CD14-positive monocyte (primary cell): ENCODE data around the gene SPON1. TPM values are rescaled to one million over a fixed set of nuclear protein-coding genes. Genes with fewer than 3 reads are reported as not detected.
A peak's percentile ranks its signal among the peaks of the same experiment; 100 is the strongest.

Experiments used
- DNase-seq, 3 donors: peaks; one replicate each; pipeline ENCODE4 v3.0.0-alpha.2; 2011 to 2022
- H2AFZ ChIP-seq: 2 replicates; pipeline ENCODE4 v1.6.0; 2012; ENCODE audit warnings: mild to moderate bottlenecking, low read depth, low read length, inconsistent platforms; ENCODE audit not compliant: insufficient read depth, poor library complexity, severe bottlenecking
- H3K27ac ChIP-seq, 2 donors: 1 replicate in 1 of 2; 2 replicates in 1 of 2; pipeline ENCODE4 v1.5.1; 2012 to 2013; ENCODE audit warnings: low read length in 2 of 2, control low read depth in 1 of 2, inconsistent platforms in 1 of 2, low read depth in 1 of 2, mild to moderate bottlenecking in 1 of 2
- H3K27me3 ChIP-seq, 2 donors: one replicate each; pipeline versions ENCODE4 v1.6.0 to v1.6.1; 2011 to 2013; ENCODE audit warnings: low read length in 2 of 2; ENCODE audit not compliant: control insufficient read depth in 2 of 2, insufficient read depth in 2 of 2
- H3K36me3 ChIP-seq, 2 donors: replicated peaks in 1 of 2; 1 replicate in 1 of 2; 2 replicates in 1 of 2; pipeline versions ENCODE4 v1.5.1 to v1.6.1; 2012 to 2013; ENCODE audit warnings: low read length in 2 of 2, control low read depth in 1 of 2, inconsistent platforms in 1 of 2, mild to moderate bottlenecking in 1 of 2; ENCODE audit not compliant: insufficient read depth in 2 of 2, control insufficient read depth in 1 of 2
- H3K4me1 ChIP-seq, 2 donors: 1 replicate in 1 of 2; 2 replicates in 1 of 2; pipeline versions ENCODE4 v1.5.1 to v1.6.1; 2012 to 2013; ENCODE audit warnings: low read length in 2 of 2, control low read depth in 1 of 2, inconsistent platforms in 1 of 2, mild to moderate bottlenecking in 1 of 2, moderate library complexity in 1 of 2; ENCODE audit not compliant: insufficient read depth in 2 of 2, control insufficient read depth in 1 of 2
- H3K4me2 ChIP-seq: replicated peaks from 2 replicates; pipeline ENCODE3; 2012; ENCODE audit warnings: low read length, moderate library complexity, mild to moderate bottlenecking; ENCODE audit not compliant: poor library complexity, severe bottlenecking; ENCODE audit errors: extremely low read depth
- H3K4me3 ChIP-seq, 3 experiments: fragments of 200-600 bp in 1 of 3; sonication (generic) in 1 of 3; replicated peaks in 1 of 3; 1 replicate in 2 of 3; 2 replicates in 1 of 3; pipeline ENCODE4 v1.5.1; 2011 to 2013; ENCODE audit warnings: low read length in 3 of 3, mild to moderate bottlenecking in 3 of 3, control low read depth in 2 of 3, low read depth in 2 of 3, inconsistent platforms in 1 of 3, moderate library complexity in 1 of 3
- H3K79me2 ChIP-seq: 2 replicates; pipeline ENCODE4 v1.6.0; 2012; ENCODE audit warnings: mild to moderate bottlenecking, control low read depth, inconsistent platforms, low read length, moderate library complexity; ENCODE audit not compliant: insufficient read depth
- H3K9ac ChIP-seq: 2 replicates; pipeline ENCODE4 v1.6.0; 2017; ENCODE audit warnings: low read length, mild to moderate bottlenecking; ENCODE audit not compliant: insufficient read depth, poor library complexity, severe bottlenecking
- H3K9me3 ChIP-seq, 2 donors: replicated peaks in 1 of 2; 1 replicate in 1 of 2; 2 replicates in 1 of 2; pipeline versions ENCODE4 v1.5.1 to v1.6.1; 2012 to 2013; ENCODE audit warnings: low read length in 2 of 2, control low read depth in 1 of 2; ENCODE audit not compliant: control insufficient read depth in 1 of 2, insufficient read depth in 1 of 2
- H4K20me1 ChIP-seq: 2 replicates; pipeline ENCODE4 v1.6.0; 2012; ENCODE audit warnings: mild to moderate bottlenecking, low read length, control low read depth, moderate library complexity; ENCODE audit not compliant: insufficient read depth
- H3K27ac Mint-ChIP-seq, 7 donors: one replicate each; pipeline ENCODE4 v1.8.0; 2020; ENCODE audit warnings: mild to moderate bottlenecking in 7 of 7, mixed read lengths in 7 of 7, moderate library complexity in 6 of 7, inconsistent platforms in 2 of 7
- H3K27me3 Mint-ChIP-seq, 3 donors: one replicate each; pipeline ENCODE4 v1.8.0; 2021 to 2022; ENCODE audit warnings: low read depth in 3 of 3, mild to moderate bottlenecking in 3 of 3, mixed read lengths in 3 of 3, moderate library complexity in 3 of 3, inconsistent platforms in 1 of 3
- H3K36me3 Mint-ChIP-seq, 2 donors: one replicate each; pipeline ENCODE4 v1.8.0; 2020; ENCODE audit warnings: mixed read lengths in 2 of 2, inconsistent platforms in 1 of 2, mild to moderate bottlenecking in 1 of 2
- H3K4me1 Mint-ChIP-seq: one replicate; pipeline ENCODE4 v1.8.0; 2020; ENCODE audit warnings: mild to moderate bottlenecking, mixed read lengths
- H3K4me3 Mint-ChIP-seq, 2 donors: one replicate each; pipeline ENCODE4 v1.8.0; 2020; ENCODE audit warnings: mild to moderate bottlenecking in 2 of 2, mixed read lengths in 2 of 2, moderate library complexity in 1 of 2
- H3K9me3 Mint-ChIP-seq, 7 donors: one replicate each; pipeline ENCODE4 v1.8.0; 2020 to 2022; ENCODE audit warnings: mixed read lengths in 7 of 7, mild to moderate bottlenecking in 6 of 7, moderate library complexity in 6 of 7, inconsistent platforms in 2 of 7
- WGBS: methylation state at CpG from one replicate; pipeline ENCODE4 v1.1.5; 2013; ENCODE audit warnings: missing lambda C conversion rate; ENCODE audit not compliant: insufficient coverage; 5-methylcytosine and 5-hydroxymethylcytosine counted together
- intact Hi-C, 2 donors: fragments of 100-400 bp; cut with micrococcal nuclease; formaldehyde crosslinking; loops; one replicate each; pipeline versions ENCODE4 v1.15.0 to v1.15.1; 2023
- polyA minus RNA-seq: library from RNA; depleted of rRNA, polyadenylated mRNA; stranded (reverse); fragments of >200 nt; gene quantifications from 2 replicates; pipeline ENCODE4 v1.2.3, GENCODE V29; 2012
- polyA plus RNA-seq, 3 donors: library from polyadenylated mRNA; depleted of rRNA in 1 of 3; unstranded in 2 of 3; stranded (reverse) in 1 of 3; fragments of 300-500 nt in 2 of 3; fragments of >200 nt in 1 of 3; fragmentation: Illumina TruSeq in 2 of 3; gene quantifications; 1 replicate in 2 of 3; 2 replicates in 1 of 3; pipeline ENCODE4 v1.2.3, GENCODE V29; 2012 to 2021
- total RNA-seq, 12 experiments: library from RNA in 1 of 12; stranded (reverse) in 1 of 12; fragments of 120-200 nt in 1 of 12; gene quantifications; one replicate each; pipeline ENCODE4 v1.2.4 and lab custom pipeline; 2013 to 2026; ENCODE audit warnings: mixed read lengths in 6 of 12, inconsistent platforms in 1 of 12
- TF ChIP-seq, protein P1 (sequence below): fragments of 200-600 bp; IDR thresholded peaks from one replicate; pipeline ENCODE4 v1.8.0; 2022; ENCODE audit warnings: antibody characterized with exemption, mild to moderate bottlenecking

Gene SPON1
- 0.04 TPM for total RNA-seq (2013)
- not detected for polyA plus RNA-seq
- not detected in 2 replicates for polyA minus RNA-seq
- 0 to 1.5 (median 0.08) reads per million in 11 experiments for total RNA-seq (lab: John Stamatoyannopoulos, UW)

DNA sequence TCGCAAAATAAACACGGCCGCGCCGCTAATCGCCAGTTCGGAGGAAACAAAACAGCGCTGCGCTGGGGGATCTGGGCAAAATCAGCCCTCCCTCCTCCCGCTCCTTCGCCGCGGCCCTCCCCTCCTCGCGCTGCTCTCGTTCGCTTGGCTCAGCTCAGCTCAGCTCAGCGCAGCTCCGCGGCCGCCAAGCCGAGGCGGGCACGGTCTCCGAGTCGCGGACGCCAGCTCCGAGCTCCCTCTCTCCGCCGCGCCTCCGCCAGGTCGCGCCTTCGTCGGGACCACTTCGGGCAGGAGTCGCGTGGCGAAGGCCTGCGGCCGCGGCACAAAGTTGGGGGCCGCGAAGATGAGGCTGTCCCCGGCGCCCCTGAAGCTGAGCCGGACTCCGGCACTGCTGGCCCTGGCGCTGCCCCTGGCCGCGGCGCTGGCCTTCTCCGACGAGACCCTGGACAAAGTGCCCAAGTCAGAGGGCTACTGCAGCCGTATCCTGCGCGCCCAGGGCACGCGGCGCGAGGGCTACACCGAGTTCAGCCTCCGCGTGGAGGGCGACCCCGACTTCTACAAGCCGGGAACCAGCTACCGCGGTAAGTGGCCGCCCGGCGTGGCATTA is at the start of gene SPON1:
Gene SPON1 (plus strand): TSS at position 162 of the 607 bp plus-strand sequence. CDS start 182 bp downstream, at position 344.
- H3K9me3 Mint-ChIP-seq: peaks cover 0 to 5% (median 0%) of the 10 kb centered on the region in 7 donors

DNA sequence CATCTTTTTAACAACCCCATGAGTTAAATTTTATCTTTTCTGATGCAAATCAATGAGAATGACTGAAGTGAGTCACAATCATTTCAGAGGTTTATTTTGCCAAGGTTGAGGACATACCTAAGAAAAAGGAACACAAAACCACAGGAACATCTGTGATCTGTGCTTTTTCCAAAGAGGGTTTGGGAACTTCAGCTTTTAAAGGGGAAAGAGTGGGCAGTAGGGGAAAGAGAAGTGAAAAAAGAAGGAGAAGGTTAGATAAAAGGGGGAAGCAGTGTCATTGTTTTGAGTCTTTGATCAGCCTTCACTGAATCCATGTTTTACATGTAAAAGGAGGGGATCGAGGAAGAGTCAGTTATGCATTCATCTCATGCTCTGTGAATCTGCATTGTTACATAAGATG is 45.3 kb upstream of the SPON1 start:
- intact Hi-C loops: no loop called here
- no peak overlapping the region for H3K4me3 ChIP-seq
- no peaks in the 10 kb centered on the region for H3K4me1 Mint-ChIP-seq
- H3K27ac Mint-ChIP-seq: no peak overlapping the region
- no peaks in the 10 kb centered on the region for H3K79me2 ChIP-seq
- no peaks in the 10 kb centered on the region for H3K36me3 Mint-ChIP-seq
- H4K20me1 ChIP-seq: no peaks in the 10 kb centered on the region
- no peak overlapping the region for H3K27ac ChIP-seq
- no peak for DNase-seq
- H3K27me3 ChIP-seq: no peaks in the 10 kb centered on the region
- H3K4me1 ChIP-seq: no peaks in the 10 kb centered on the region
- peaks cover 0 to 2% (median 2%) of the 10 kb centered on the region in 3 donors for H3K27me3 Mint-ChIP-seq
- no peaks in the 10 kb centered on the region for H3K9me3 ChIP-seq
- no peak overlapping the region for H3K9ac ChIP-seq
- H3K4me3 Mint-ChIP-seq: no peak overlapping the region
- TF ChIP-seq, protein P1, sequence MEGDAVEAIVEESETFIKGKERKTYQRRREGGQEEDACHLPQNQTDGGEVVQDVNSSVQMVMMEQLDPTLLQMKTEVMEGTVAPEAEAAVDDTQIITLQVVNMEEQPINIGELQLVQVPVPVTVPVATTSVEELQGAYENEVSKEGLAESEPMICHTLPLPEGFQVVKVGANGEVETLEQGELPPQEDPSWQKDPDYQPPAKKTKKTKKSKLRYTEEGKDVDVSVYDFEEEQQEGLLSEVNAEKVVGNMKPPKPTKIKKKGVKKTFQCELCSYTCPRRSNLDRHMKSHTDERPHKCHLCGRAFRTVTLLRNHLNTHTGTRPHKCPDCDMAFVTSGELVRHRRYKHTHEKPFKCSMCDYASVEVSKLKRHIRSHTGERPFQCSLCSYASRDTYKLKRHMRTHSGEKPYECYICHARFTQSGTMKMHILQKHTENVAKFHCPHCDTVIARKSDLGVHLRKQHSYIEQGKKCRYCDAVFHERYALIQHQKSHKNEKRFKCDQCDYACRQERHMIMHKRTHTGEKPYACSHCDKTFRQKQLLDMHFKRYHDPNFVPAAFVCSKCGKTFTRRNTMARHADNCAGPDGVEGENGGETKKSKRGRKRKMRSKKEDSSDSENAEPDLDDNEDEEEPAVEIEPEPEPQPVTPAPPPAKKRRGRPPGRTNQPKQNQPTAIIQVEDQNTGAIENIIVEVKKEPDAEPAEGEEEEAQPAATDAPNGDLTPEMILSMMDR: no peak
- H3K4me2 ChIP-seq: no peak overlapping the region
- no peak overlapping the region for H2AFZ ChIP-seq
- WGBS: 70% methylated on average over 1 of the region's 1 CpG
- peaks cover 0 to 3% (median 0%) of the 10 kb centered on the region in 7 donors for H3K9me3 Mint-ChIP-seq
- no peaks in the 10 kb centered on the region for H3K36me3 ChIP-seq

More for the DNA sequence above, at the start of gene SPON1:
- H3K36me3 Mint-ChIP-seq: peaks cover 0 to 2% of the 10 kb centered on the region in 2 donors
- peak within 1 kb of the TSS in 1 of 2 donors; percentile 80 for H3K4me3 Mint-ChIP-seq
- peaks cover 63 to 86% (median 73%) of the 10 kb centered on the region in 3 donors for H3K27me3 Mint-ChIP-seq
- intact Hi-C loops: no loop called here
- Histone ChIP-seq H3K9ac (no peak within 1 kb of the TSS), H3K4me2 (peak within 1 kb of the TSS; percentile 7), H3K27ac (no peak within 1 kb of the TSS), H4K20me1 (no peaks in the 10 kb centered on the region), H3K27me3 (peaks cover 65 to 90% of the 10 kb centered on the region in 2 donors), H3K36me3 (no peaks in the 10 kb centered on the region), H3K4me3 (no peak within 1 kb of the TSS), H3K4me1 (peaks cover 0 to 3% of the 10 kb centered on the region in 2 donors), H3K79me2 (no peaks in the 10 kb centered on the region), H3K9me3 (peaks cover 0 to 11% of the 10 kb centered on the region in 2 donors), H2AFZ (no peak within 1 kb of the TSS)
- TF ChIP-seq, protein P1: no peak
- WGBS: 1% methylated on average over 74 of the region's 74 CpGs
- DNase-seq: no peak
- peaks cover 6% of the 10 kb centered on the region for H3K4me1 Mint-ChIP-seq
- H3K27ac Mint-ChIP-seq: no peak within 1 kb of the TSS
